ENCODE results near the gene SMURF1. TPM values are rescaled to one million over a fixed set of nuclear protein-coding genes. Genes with fewer than 3 reads are reported as not detected.

SMURF1 gene
- total RNA-seq, 1 donor from 2014 or later, result 31.9 TPM

- Mint-ChIP-seq H3K4me1 (ENCODE audit: low read depth) (no peaks in the 10 kb centered on the region), H3K36me3 (ENCODE audit: insufficient read depth) (peaks cover 39% of the 10 kb centered on the region), H3K27ac (peak overlapping the region; percentile 85), H3K4me3 (ENCODE audit: low read depth) (no peak overlapping the region), H3K9me3 (ENCODE audit: low read depth) (peaks cover 5% of the 10 kb centered on the region), H3K27me3 (no peaks in the 10 kb centered on the region)
- no peak for DNase-seq (ENCODE audit: low spot score, unreplicated experiment)
- no peak for TF ChIP-seq CTCF (IDR thresholded peaks at IDR 0.05; ENCODE audit: unreplicated experiment)
Measured at GRCh38 chr7:99014113-99014985, 129.6 kb downstream of the SMURF1 start.

- Mint-ChIP-seq H3K4me1 (ENCODE audit: low read depth) (no peaks in the 10 kb centered on the region), H3K36me3 (ENCODE audit: insufficient read depth) (peaks cover 39% of the 10 kb centered on the region), H3K27ac (no peak overlapping the region), H3K27me3 (no peaks in the 10 kb centered on the region), H3K9me3 (ENCODE audit: low read depth) (peaks cover 5% of the 10 kb centered on the region), H3K4me3 (ENCODE audit: low read depth) (no peak overlapping the region)
- TF ChIP-seq CTCF (IDR thresholded peaks at IDR 0.05; ENCODE audit: unreplicated experiment), result no peak
- DNase-seq (ENCODE audit: low spot score, unreplicated experiment), result no peak
Measured at GRCh38 chr7:99013266-99014112, 130.4 kb downstream of the SMURF1 start.

- no peak overlapping the region for H3K4me3 Mint-ChIP-seq (ENCODE audit: low read depth)
- peaks cover 39% of the 10 kb centered on the region for H3K36me3 Mint-ChIP-seq (ENCODE audit: insufficient read depth)
- no peak for TF ChIP-seq CTCF (IDR thresholded peaks at IDR 0.05; ENCODE audit: unreplicated experiment)
- no peaks in the 10 kb centered on the region for H3K27me3 Mint-ChIP-seq
- peaks cover 5% of the 10 kb centered on the region for H3K9me3 Mint-ChIP-seq (ENCODE audit: low read depth)
- H3K4me1 Mint-ChIP-seq (ENCODE audit: low read depth), result no peaks in the 10 kb centered on the region
- DNase-seq (ENCODE audit: low spot score, unreplicated experiment), result no peak
- no peak overlapping the region for H3K27ac Mint-ChIP-seq
Measured at GRCh38 chr7:99012722-99013121, 131.2 kb downstream of the SMURF1 start.

- no peaks in the 10 kb centered on the region for H3K27me3 Mint-ChIP-seq
- no peak for DNase-seq (ENCODE audit: low spot score, unreplicated experiment)
Measured at GRCh38 chr7:99011706-99012404, 132.1 kb downstream of the SMURF1 start.

More at GRCh38 chr7:99011706-99012404, 132.1 kb downstream of the SMURF1 start:
- no peaks in the 10 kb centered on the region for H3K4me1 Mint-ChIP-seq (ENCODE audit: low read depth)
- H3K27ac Mint-ChIP-seq, result no peak overlapping the region
- TF ChIP-seq CTCF (IDR thresholded peaks at IDR 0.05; ENCODE audit: unreplicated experiment), result no peak
- H3K9me3 Mint-ChIP-seq (ENCODE audit: low read depth), result peaks cover 5% of the 10 kb centered on the region
- H3K36me3 Mint-ChIP-seq (ENCODE audit: insufficient read depth), result peaks cover 38% of the 10 kb centered on the region
- H3K4me3 Mint-ChIP-seq (ENCODE audit: low read depth), result no peak overlapping the region

All from progenitor cell of endocrine pancreas (in vitro differentiated cells).